Brain microvascular endothelial cell (primary cell): ENCODE measurements around the gene SLC25A25.

ENCODE experiments used
- DNase-seq: peaks from one replicate; pipeline ENCODE4 v3.0.0-alpha.2; 2020
- H3K27ac ChIP-seq: fragments of 250-450 bp; sonication (Bioruptor Pico); 2 replicates; pipeline ENCODE4 v1.5.1; 2020; ENCODE audit warnings: mild to moderate bottlenecking, moderate library complexity
- H3K27me3 ChIP-seq: fragments of 250-450 bp; sonication (Bioruptor Pico); replicated peaks from 2 replicates; pipeline ENCODE4 v1.5.1; 2020; ENCODE audit warnings: mild to moderate bottlenecking
- H3K36me3 ChIP-seq: fragments of 250-450 bp; sonication (Bioruptor Pico); replicated peaks from 2 replicates; pipeline ENCODE4 v1.5.1; 2020; ENCODE audit warnings: mild to moderate bottlenecking
- H3K4me3 ChIP-seq: 2 replicates; pipeline ENCODE4 v1.5.1; 2011; ENCODE audit warnings: low read depth, mild to moderate bottlenecking, control low read depth, low read length, moderate library complexity
- CTCF ChIP-seq: IDR thresholded peaks from 2 replicates; pipeline ENCODE4 v1.5.1; 2011; ENCODE audit warnings: low read depth, mild to moderate bottlenecking, moderate library complexity, low read length, control low read depth, inconsistent platforms; ENCODE audit errors: missing control alignments
- in situ Hi-C: cut with HindIII; loops from 2 replicates; pipeline ENCODE4 v1.10.0; 2017; ENCODE audit warnings: low sequenced_read_pairs, low pct_ligation_motif_present

SLC25A25 gene

GRCh38 chr9:128116104-128117083 is 48.4 kb downstream of the SLC25A25 start:
- in situ Hi-C loops, result no loop called here
- no peak for DNase-seq

GRCh38 chr9:128117613-128118471 is 49.8 kb downstream of the SLC25A25 start:
- Histone ChIP-seq H3K27ac (no peak overlapping the region), H3K4me3 (no peak overlapping the region), H3K36me3 (peaks cover 16% of the 10 kb centered on the region), H3K27me3 (no peaks in the 10 kb centered on the region)
- in situ Hi-C loops, result no loop called here
- TF ChIP-seq CTCF, result peak; percentile 100
- DNase-seq, result peak; percentile 87

More at GRCh38 chr9:128116104-128117083, 48.4 kb downstream of the SLC25A25 start:
- no peak for TF ChIP-seq CTCF
- Histone ChIP-seq H3K36me3 (peaks cover 6% of the 10 kb centered on the region), H3K4me3 (no peak overlapping the region), H3K27ac (no peak overlapping the region), H3K27me3 (no peaks in the 10 kb centered on the region)

- in situ Hi-C loops, result no loop called here
- Histone ChIP-seq H3K27ac (no peak overlapping the region), H3K27me3 (no peaks in the 10 kb centered on the region), H3K36me3 (peaks cover 17% of the 10 kb centered on the region), H3K4me3 (no peak overlapping the region)
- DNase-seq, result no peak
- TF ChIP-seq CTCF, result no peak
Observed at GRCh38 chr9:128118472-128118857, 50.4 kb downstream of the SLC25A25 start.

GRCh38 chr9:128118971-128119665 is 51.1 kb downstream of the SLC25A25 start:
- H3K4me3 ChIP-seq, result no peak overlapping the region
- peaks cover 17% of the 10 kb centered on the region for H3K36me3 ChIP-seq
- H3K27ac ChIP-seq, result no peak overlapping the region
- H3K27me3 ChIP-seq, result no peaks in the 10 kb centered on the region
- no peak for TF ChIP-seq CTCF
- in situ Hi-C loops, result no loop called here
- no peak for DNase-seq

GRCh38 chr9:128120061-128120740 is 52.2 kb downstream of the SLC25A25 start:
- H3K36me3 ChIP-seq, result peaks cover 24% of the 10 kb centered on the region

More at GRCh38 chr9:128120061-128120740, 52.2 kb downstream of the SLC25A25 start:
- in situ Hi-C loops, result no loop called here
- no peak for DNase-seq
- Histone ChIP-seq H3K27ac (no peak overlapping the region), H3K27me3 (no peaks in the 10 kb centered on the region), H3K4me3 (no peak overlapping the region)
- no peak for TF ChIP-seq CTCF
